Thoracic aorta (tissue), 2 donors: Measurements from ENCODE around the gene IFRD2. TPM values are rescaled to one million over a fixed set of nuclear protein-coding genes. Genes with fewer than 3 reads are reported as not detected.
"Not testable (repeated sequence)": the region's sequence is repeated elsewhere in the genome, so short reads cannot be mapped to it uniquely, and the experiment has no call there.

ENCODE experiments used
- ATAC-seq: fragments of 150-250 bp; one replicate; pipeline ENCODE4 v1.8.0; 2017; ENCODE audit warnings: low read depth; ENCODE audit not compliant: insufficient number of reproducible peaks, low FRiP score
- DNase-seq: peaks from one replicate; pipeline ENCODE4 v3.0.0-alpha.2; 2020; ENCODE audit warnings: low spot score
- H3K27ac ChIP-seq, 2 donors: fragments of 200-600 bp; sonication (generic); 1 replicate in 1 of 2; 2 replicates in 1 of 2; pipeline ENCODE4 v1.5.1; 2016; ENCODE audit warnings: mild to moderate bottlenecking in 2 of 2, moderate library complexity in 2 of 2
- H3K27me3 ChIP-seq: fragments of 200-600 bp; sonication (generic); replicated peaks from 2 replicates; pipeline ENCODE4 v1.6.0; 2016; ENCODE audit warnings: mild to moderate bottlenecking; ENCODE audit not compliant: insufficient read depth
- H3K36me3 ChIP-seq: fragments of 200-600 bp; sonication (generic); one replicate; pipeline ENCODE4 v1.5.1; 2016
- H3K4me1 ChIP-seq, 2 donors: fragments of 200-600 bp; sonication (generic); 1 replicate in 1 of 2; 2 replicates in 1 of 2; pipeline versions ENCODE4 v1.5.1 to v1.6.0; 2016; ENCODE audit warnings: low read depth in 2 of 2, mild to moderate bottlenecking in 1 of 2; ENCODE audit not compliant: control insufficient read depth in 1 of 2
- H3K4me3 ChIP-seq: fragments of 200-600 bp; sonication (generic); 2 replicates; pipeline ENCODE4 v1.5.1; 2016; ENCODE audit warnings: mild to moderate bottlenecking
- H3K9me3 ChIP-seq: fragments of 200-600 bp; sonication (generic); 2 replicates; pipeline ENCODE4 v1.5.1; 2016
- CTCF ChIP-seq: fragments of 200-600 bp; sonication (generic); IDR thresholded peaks from one replicate; pipeline ENCODE4 v1.5.1; 2019; ENCODE audit warnings: antibody characterized with exemption
- total RNA-seq, 2 donors: library from RNA; depleted of rRNA; stranded (reverse); fragments of >200 nt; gene quantifications; one replicate each; pipeline versions ENCODE4 v1.1.0 to v1.2.3, GENCODE V29; 2016

Gene IFRD2
- total RNA-seq, 2 donors from 2014 or later: 43.3 to 118 TPM

- Histone ChIP-seq H3K4me3 (peak overlapping the region; percentile 64), H3K4me1 (peaks cover 89 to 100% of the 10 kb centered on the region in 2 donors), H3K36me3 (peaks cover 2% of the 10 kb centered on the region), H3K27me3 (no peaks in the 10 kb centered on the region), H3K9me3 (no peaks in the 10 kb centered on the region), H3K27ac (peak overlapping the region; percentile 65 to 89)
- DNase-seq: no peak
- peak; percentile 3 for TF ChIP-seq CTCF
- ATAC-seq: peak; percentile 22
Observed at GRCh38 chr3:50246517-50246954, 45.7 kb downstream of the IFRD2 start.

- peak; percentile 97 for TF ChIP-seq CTCF
- H3K27me3 ChIP-seq: no peaks in the 10 kb centered on the region
- no peaks in the 10 kb centered on the region for H3K9me3 ChIP-seq
- H3K4me3 ChIP-seq: peak overlapping the region; percentile 64
- peaks cover 89 to 100% of the 10 kb centered on the region in 2 donors for H3K4me1 ChIP-seq
- peak overlapping the region; percentile 65 to 89 for H3K27ac ChIP-seq
- peak; percentile 77 for DNase-seq
- H3K36me3 ChIP-seq: peaks cover 2% of the 10 kb centered on the region
- peak; percentile 54 for ATAC-seq
Observed at GRCh38 chr3:50245831-50246516, 46.3 kb downstream of the IFRD2 start.

DNA sequence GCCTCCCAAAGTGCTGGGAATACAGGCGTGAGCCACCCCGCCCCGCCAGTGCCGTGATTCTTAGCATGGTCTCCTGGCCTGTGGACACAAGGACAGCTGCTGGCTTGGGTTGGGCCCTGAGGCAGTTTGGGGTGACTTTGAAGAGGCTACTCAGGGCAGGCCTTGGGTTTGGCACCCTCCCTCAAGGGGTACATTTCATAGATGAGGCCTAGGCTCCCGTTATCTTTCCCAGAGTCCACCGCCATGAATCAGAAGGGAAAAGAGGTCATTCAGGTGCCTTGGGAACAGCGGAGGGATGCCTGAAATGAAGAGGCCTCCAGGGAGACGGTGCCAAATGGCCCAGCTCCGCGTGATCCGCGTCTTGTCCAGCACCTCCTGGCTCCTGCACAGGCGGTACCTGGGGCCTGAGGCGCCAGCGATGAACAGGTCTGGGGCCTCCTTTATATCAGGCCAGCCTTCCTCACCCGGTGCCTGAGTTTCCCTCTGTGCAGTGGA lies 46.9 kb downstream of the IFRD2 start:
- Histone ChIP-seq H3K4me1 (peaks cover 94 to 100% of the 10 kb centered on the region in 2 donors), H3K27me3 (no peaks in the 10 kb centered on the region), H3K36me3 (peaks cover 2% of the 10 kb centered on the region), H3K4me3 (peak overlapping the region; percentile 64), H3K27ac (peak overlapping the region; percentile 65 to 89), H3K9me3 (no peaks in the 10 kb centered on the region)
- no peak for DNase-seq
- no peak for ATAC-seq
- no peak for TF ChIP-seq CTCF

GRCh38 chr3:50244813-50245212 lies 47.4 kb downstream of the IFRD2 start:
- ATAC-seq, H3K36me3 ChIP-seq, H3K9me3 ChIP-seq, DNase-seq, H3K27me3 ChIP-seq, H3K4me3 ChIP-seq: not testable (repeated sequence)
- Histone ChIP-seq H3K4me1 (peaks cover 93 to 100% of the 10 kb centered on the region in 2 donors), H3K27ac (peak overlapping the region in 1 of 2 donors; percentile 89)

DNA sequence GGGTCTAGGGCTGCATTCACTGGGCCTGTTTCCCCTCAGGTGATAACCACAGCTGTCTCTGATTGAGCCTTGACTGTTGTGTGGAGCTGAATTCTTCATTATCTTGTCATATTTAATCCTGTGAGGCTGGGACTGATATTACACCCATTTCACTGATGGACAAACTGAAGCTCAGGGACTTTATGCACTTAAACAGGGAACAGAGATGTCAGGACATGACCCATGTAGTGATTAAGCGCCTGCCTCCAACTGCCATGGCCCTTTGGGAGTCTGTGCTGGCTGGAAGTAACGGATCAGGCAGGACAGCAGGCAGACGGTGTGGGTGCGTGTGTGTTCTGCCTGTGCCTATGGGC lies 48.7 kb downstream of the IFRD2 start:
- Histone ChIP-seq H3K4me1 (peaks cover 90 to 100% of the 10 kb centered on the region in 2 donors), H3K9me3 (no peaks in the 10 kb centered on the region), H3K4me3 (peak overlapping the region; percentile 44), H3K27me3 (no peaks in the 10 kb centered on the region), H3K27ac (peak overlapping the region; percentile 33 to 89), H3K36me3 (peaks cover 2% of the 10 kb centered on the region)
- no peak for TF ChIP-seq CTCF
- ATAC-seq: no peak
- DNase-seq: no peak
